ENCODE data around the gene FHOD3. TPM values are rescaled to one million over a fixed set of nuclear protein-coding genes. Genes with fewer than 3 reads are reported as not detected.

The FHOD3 gene
- total and polyA plus RNA-seq, 2 experiments from 2014 or later, result 2.7 to 8.7 TPM

GRCh38 chr18:36504928-36505327 is 207.4 kb downstream of the FHOD3 start (continued):
- TF ChIP-seq CTCF (conservative IDR thresholded peaks at IDR 0.05; ENCODE audit: low read depth in 2 of 2) (no peak), ETS1 (IDR thresholded peaks at IDR 0.05) (no peak), ZNF331 (CRISPR knock-in tag; IDR thresholded peaks at IDR 0.05; ENCODE audit: low read depth) (no peak), JUNB (IDR thresholded peaks at IDR 0.05; ENCODE audit: unreplicated experiment) (no peak)

GRCh38 chr18:36505665-36506064 is 208.2 kb downstream of the FHOD3 start:
- no peak overlapping the region for H3K4me3 ChIP-seq
- no peak overlapping the region for H3K4me3 Mint-ChIP-seq
- H3K4me2 ChIP-seq, result no peak overlapping the region
- H3K4me1 ChIP-seq (ENCODE audit: insufficient read depth), result no peaks in the 10 kb centered on the region
- H3K79me2 ChIP-seq (replicated peaks; ENCODE audit: insufficient read depth), result no peaks in the 10 kb centered on the region
- H3K27me3 ChIP-seq (ENCODE audit: insufficient read depth), result no peaks in the 10 kb centered on the region
- no peak for DNase-seq (ENCODE audit: low spot score)
- no peaks in the 10 kb centered on the region for H4K20me1 ChIP-seq (replicated peaks; ENCODE audit: insufficient read depth)
- no peak overlapping the region for H3K27ac ChIP-seq (ENCODE audit: low read depth)
- peaks cover 4% of the 10 kb centered on the region for H3K4me1 Mint-ChIP-seq
- peaks cover 6% of the 10 kb centered on the region for H3K27me3 Mint-ChIP-seq (ENCODE audit: insufficient read depth, low read depth, poor library complexity)
- no peak overlapping the region for H3K27ac Mint-ChIP-seq
- peaks cover 4% of the 10 kb centered on the region; the same call in 1 of the 2 replicates for H3K9me2 ChIP-seq (ENCODE audit: insufficient read depth)
- no peak for ATAC-seq
- no peak overlapping the region for H2AFZ ChIP-seq
- H3K36me3 ChIP-seq (ENCODE audit: insufficient read depth), result no peaks in the 10 kb centered on the region
- no peaks in the 10 kb centered on the region for H3F3A ChIP-seq (replicated peaks; ENCODE audit: low read depth)
- peaks cover 8% of the 10 kb centered on the region; the same call in 2 of the 3 replicates for H3K36me3 Mint-ChIP-seq (ENCODE audit: low read depth)
- no peaks in the 10 kb centered on the region; the same call in 2 of the 3 replicates for H3K9me3 Mint-ChIP-seq
- no peak for TF ChIP-seq EZH2 (IDR thresholded peaks at IDR 0.05; ENCODE audit: low read depth, unreplicated experiment)
- no peak for TF ChIP-seq ETS1 (IDR thresholded peaks at IDR 0.05)
- TF ChIP-seq ZNF114 (CRISPR knock-in tag; IDR thresholded peaks at IDR 0.05), result no peak
- no peak for TF ChIP-seq JUNB (IDR thresholded peaks at IDR 0.05; ENCODE audit: unreplicated experiment)
- no peak for TF ChIP-seq CTCF (conservative IDR thresholded peaks at IDR 0.05; ENCODE audit: low read depth in 2 of 2)
- TF ChIP-seq, protein P1, sequence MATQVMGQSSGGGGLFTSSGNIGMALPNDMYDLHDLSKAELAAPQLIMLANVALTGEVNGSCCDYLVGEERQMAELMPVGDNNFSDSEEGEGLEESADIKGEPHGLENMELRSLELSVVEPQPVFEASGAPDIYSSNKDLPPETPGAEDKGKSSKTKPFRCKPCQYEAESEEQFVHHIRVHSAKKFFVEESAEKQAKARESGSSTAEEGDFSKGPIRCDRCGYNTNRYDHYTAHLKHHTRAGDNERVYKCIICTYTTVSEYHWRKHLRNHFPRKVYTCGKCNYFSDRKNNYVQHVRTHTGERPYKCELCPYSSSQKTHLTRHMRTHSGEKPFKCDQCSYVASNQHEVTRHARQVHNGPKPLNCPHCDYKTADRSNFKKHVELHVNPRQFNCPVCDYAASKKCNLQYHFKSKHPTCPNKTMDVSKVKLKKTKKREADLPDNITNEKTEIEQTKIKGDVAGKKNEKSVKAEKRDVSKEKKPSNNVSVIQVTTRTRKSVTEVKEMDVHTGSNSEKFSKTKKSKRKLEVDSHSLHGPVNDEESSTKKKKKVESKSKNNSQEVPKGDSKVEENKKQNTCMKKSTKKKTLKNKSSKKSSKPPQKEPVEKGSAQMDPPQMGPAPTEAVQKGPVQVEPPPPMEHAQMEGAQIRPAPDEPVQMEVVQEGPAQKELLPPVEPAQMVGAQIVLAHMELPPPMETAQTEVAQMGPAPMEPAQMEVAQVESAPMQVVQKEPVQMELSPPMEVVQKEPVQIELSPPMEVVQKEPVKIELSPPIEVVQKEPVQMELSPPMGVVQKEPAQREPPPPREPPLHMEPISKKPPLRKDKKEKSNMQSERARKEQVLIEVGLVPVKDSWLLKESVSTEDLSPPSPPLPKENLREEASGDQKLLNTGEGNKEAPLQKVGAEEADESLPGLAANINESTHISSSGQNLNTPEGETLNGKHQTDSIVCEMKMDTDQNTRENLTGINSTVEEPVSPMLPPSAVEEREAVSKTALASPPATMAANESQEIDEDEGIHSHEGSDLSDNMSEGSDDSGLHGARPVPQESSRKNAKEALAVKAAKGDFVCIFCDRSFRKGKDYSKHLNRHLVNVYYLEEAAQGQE (IDR thresholded peaks at IDR 0.05; ENCODE audit: unreplicated experiment), result no peak
- no peak for TF ChIP-seq CREB1 (CRISPR knock-in tag; IDR thresholded peaks at IDR 0.05; ENCODE audit: low read depth)
- TF ChIP-seq POLR2AphosphoS5 (IDR thresholded peaks at IDR 0.05; ENCODE audit: low read depth), result no peak
